Kidney (tissue), 14 donors: ENCODE results near the gene INHBE. TPM values are rescaled to one million over a fixed set of nuclear protein-coding genes. Genes with fewer than 3 reads are reported as not detected.
A peak's percentile ranks its signal among the peaks of the same experiment; 100 is the strongest.

ENCODE experiments used
- DNase-seq, 5 donors: peaks; one replicate each; pipeline ENCODE4 v3.0.0-alpha.2; 2013 to 2020
- FAIRE-seq: peaks from 2 replicates; lab custom pipeline; 2012; peaks lifted over from hg19 to GRCh38; lab: Jason Lieb, UNC
- H3K27ac ChIP-seq, 2 donors: one replicate each; pipeline ENCODE4 v1.7.0; 2013; ENCODE audit warnings: low read depth in 2 of 2, low read length in 2 of 2, inconsistent platforms in 1 of 2
- H3K27me3 ChIP-seq: one replicate; pipeline ENCODE4 v1.7.1; 2013; ENCODE audit warnings: low read length, inconsistent platforms; ENCODE audit not compliant: control insufficient read depth, insufficient read depth
- H3K36me3 ChIP-seq, 3 donors: one replicate each; pipeline versions ENCODE4 v1.7.0 to v1.7.1; 2013; ENCODE audit warnings: low read length in 3 of 3, control low read depth in 1 of 3, inconsistent platforms in 1 of 3; ENCODE audit not compliant: insufficient read depth in 3 of 3, control insufficient read depth in 2 of 3
- H3K4me1 ChIP-seq, 3 donors: one replicate each; pipeline versions ENCODE4 v1.7.0 to v1.7.1; 2013; ENCODE audit warnings: low read length in 3 of 3, inconsistent platforms in 1 of 3, low read depth in 1 of 3; ENCODE audit not compliant: control insufficient read depth in 2 of 3, insufficient read depth in 2 of 3
- H3K4me3 ChIP-seq, 3 donors: one replicate each; pipeline versions ENCODE4 v1.7.0 to v1.8.1; 2013; ENCODE audit warnings: low read length in 3 of 3, control low read depth in 1 of 3, inconsistent platforms in 1 of 3
- H3K9ac ChIP-seq, 3 donors: one replicate each; pipeline versions ENCODE4 v1.7.0 to v1.7.1; 2013; ENCODE audit warnings: low read length in 3 of 3, control low read depth in 1 of 3, inconsistent platforms in 1 of 3
- H3K9me3 ChIP-seq, 3 donors: one replicate each; pipeline versions ENCODE4 v1.7.0 to v1.7.1; 2013; ENCODE audit warnings: low read length in 3 of 3, control low read depth in 1 of 3, inconsistent platforms in 1 of 3; ENCODE audit not compliant: control insufficient read depth in 2 of 3, insufficient read depth in 1 of 3
- intact Hi-C: fragments of 100-400 bp; cut with DNase I; formaldehyde crosslinking; loops from one replicate; pipeline ENCODE4 v1.11.1; 2022
- polyA plus RNA-seq: library from polyadenylated mRNA; stranded (reverse); fragments of 350-450 nt; fragmentation: Illumina TruSeq; extraction: RNeasy Lipid Tissue Mini Kit (QIAGEN cat#74804); gene quantifications from one replicate; pipeline ENCODE4 v1.2.3, GENCODE V29; 2014; ENCODE audit warnings: low read depth, low replicate concordance; ENCODE audit not compliant: insufficient read depth
- total RNA-seq: library from RNA; stranded (reverse); fragmentation: NEBNext Ultra II Directional; extraction: Animal tissue kit (Norgen Biotek cat#: 25700); gene quantifications from one replicate; pipeline ENCODE4 v1.2.1, GENCODE V29; 2021
- TF ChIP-seq, protein P1 (sequence below): IDR thresholded peaks from 3 replicates; pipeline ENCODE4 v1.5.1; 2012; ENCODE audit warnings: mild to moderate bottlenecking, moderate library complexity, borderline replicate concordance; ENCODE audit not compliant: insufficient read depth; ENCODE audit errors: extremely low read depth
- donor health status: control.
- donor health status: control.
- donor health status: control.
- donor health status: control.
- donor health status: control.
- donor health status: DM: yes; HTN: yes; CAD: no.
- donor health status: Normal renal cell carcinoma (clear cell type).

The INHBE gene
- total and polyA plus RNA-seq, 2 donors from 2014 or later = 0.19 to 0.30 TPM

DNA sequence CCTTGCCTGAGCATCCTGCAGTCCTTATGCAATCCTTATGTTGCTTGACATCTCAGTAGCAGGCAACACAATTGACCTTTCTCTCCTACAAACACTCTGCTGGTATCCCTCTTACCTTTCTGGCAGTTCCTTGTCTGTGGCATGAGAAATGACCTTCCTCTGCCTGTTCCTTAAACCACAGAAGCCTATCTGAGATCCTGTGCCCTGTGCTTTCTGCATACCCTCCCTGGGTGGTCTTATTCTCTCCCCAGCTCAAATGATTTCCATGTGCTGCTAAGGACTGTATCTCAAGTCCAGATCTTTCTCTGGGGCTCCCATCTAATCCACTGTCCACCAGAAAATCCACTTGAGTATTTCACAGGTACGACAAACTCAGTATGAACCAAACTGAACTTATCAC lies 26.6 kb downstream of the INHBE start:
- no peak overlapping the region for H3K27ac ChIP-seq

DNA sequence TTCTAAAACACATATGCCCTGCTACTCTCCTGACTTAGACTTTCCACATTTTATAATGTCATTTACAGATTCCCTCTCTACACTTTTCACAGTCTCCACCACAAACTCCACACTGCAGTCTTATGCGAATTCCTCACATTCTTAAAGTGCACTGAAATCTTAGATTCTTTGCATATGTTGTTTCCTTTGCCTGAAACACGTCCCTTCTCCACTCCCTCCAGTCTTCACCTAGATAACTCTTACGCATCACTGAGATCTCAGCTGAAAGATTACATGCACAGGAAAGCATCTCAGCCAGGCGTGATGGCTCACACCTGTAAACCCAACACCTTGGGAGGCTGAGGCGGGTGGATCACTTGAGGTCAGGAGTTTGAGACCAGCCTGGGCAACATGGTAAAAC lies 28.4 kb downstream of the INHBE start:
- H3K36me3 ChIP-seq = no peaks in the 10 kb centered on the region
- peaks cover 0 to 4% (median 0%) of the 10 kb centered on the region in 3 donors for H3K4me1 ChIP-seq
- H3K4me3 ChIP-seq = no peak overlapping the region
- DNase-seq (peak in 1 of 5 donors; percentile 34), FAIRE-seq (no peak)
- H3K9me3 ChIP-seq = no peaks in the 10 kb centered on the region
- no peak overlapping the region for H3K27ac ChIP-seq
- intact Hi-C loops = no loop called here
- TF ChIP-seq, protein P1, sequence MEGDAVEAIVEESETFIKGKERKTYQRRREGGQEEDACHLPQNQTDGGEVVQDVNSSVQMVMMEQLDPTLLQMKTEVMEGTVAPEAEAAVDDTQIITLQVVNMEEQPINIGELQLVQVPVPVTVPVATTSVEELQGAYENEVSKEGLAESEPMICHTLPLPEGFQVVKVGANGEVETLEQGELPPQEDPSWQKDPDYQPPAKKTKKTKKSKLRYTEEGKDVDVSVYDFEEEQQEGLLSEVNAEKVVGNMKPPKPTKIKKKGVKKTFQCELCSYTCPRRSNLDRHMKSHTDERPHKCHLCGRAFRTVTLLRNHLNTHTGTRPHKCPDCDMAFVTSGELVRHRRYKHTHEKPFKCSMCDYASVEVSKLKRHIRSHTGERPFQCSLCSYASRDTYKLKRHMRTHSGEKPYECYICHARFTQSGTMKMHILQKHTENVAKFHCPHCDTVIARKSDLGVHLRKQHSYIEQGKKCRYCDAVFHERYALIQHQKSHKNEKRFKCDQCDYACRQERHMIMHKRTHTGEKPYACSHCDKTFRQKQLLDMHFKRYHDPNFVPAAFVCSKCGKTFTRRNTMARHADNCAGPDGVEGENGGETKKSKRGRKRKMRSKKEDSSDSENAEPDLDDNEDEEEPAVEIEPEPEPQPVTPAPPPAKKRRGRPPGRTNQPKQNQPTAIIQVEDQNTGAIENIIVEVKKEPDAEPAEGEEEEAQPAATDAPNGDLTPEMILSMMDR = no peak
- H3K9ac ChIP-seq = no peak overlapping the region
- H3K27me3 ChIP-seq = no peaks in the 10 kb centered on the region

More for the DNA sequence above, 26.6 kb downstream of the INHBE start:
- no peaks in the 10 kb centered on the region for H3K36me3 ChIP-seq
- no peak for FAIRE-seq
- no peak overlapping the region for H3K4me3 ChIP-seq
- H3K4me1 ChIP-seq = peaks cover 0 to 3% (median 0%) of the 10 kb centered on the region in 3 donors
- no peaks in the 10 kb centered on the region for H3K9me3 ChIP-seq
- intact Hi-C loops = no loop called here
- no peak for DNase-seq
- TF ChIP-seq, protein P1 = no peak
- no peak overlapping the region for H3K9ac ChIP-seq
- H3K27me3 ChIP-seq = peaks cover 5% of the 10 kb centered on the region

DNA sequence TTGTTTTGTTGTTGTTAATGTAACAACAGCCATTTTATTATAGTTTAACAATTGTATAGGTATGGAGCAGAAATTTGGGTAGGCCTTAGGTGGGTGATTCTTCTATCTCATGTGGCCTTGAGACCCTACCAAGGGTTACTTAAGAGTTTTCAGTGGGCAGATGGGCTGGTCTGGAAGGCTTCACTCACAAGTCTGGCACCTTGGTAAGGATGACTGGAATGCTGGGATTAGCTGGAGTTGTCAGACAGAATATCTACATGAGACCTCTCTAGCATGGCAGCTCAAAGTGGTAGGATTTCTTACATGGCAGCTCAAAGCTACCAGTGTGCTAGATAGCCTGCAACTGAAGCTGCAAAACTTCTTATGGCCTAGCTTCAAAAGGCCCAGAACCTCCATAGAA lies 30.6 kb downstream of the INHBE start:
- TF ChIP-seq, protein P1 = no peak
- intact Hi-C loops = no loop called here
- no peaks in the 10 kb centered on the region for H3K27me3 ChIP-seq
- peaks cover 0 to 10% (median 0%) of the 10 kb centered on the region in 3 donors for H3K4me1 ChIP-seq
- no peak overlapping the region for H3K4me3 ChIP-seq
- no peaks in the 10 kb centered on the region for H3K9me3 ChIP-seq
- H3K9ac ChIP-seq = no peak overlapping the region
- H3K36me3 ChIP-seq = peaks cover 5 to 12% (median 6%) of the 10 kb centered on the region in 3 donors
- H3K27ac ChIP-seq = no peak overlapping the region
- FAIRE-seq = no peak
- DNase-seq = no peak
